ENCODE measurements around the gene DYNC2H1. TPM values are rescaled to one million over a fixed set of nuclear protein-coding genes. Genes with fewer than 3 reads are reported as not detected.

The DYNC2H1 gene
- total RNA-seq, 4 donors from 2014 or later: 37.8 to 43.1 (median 38.8) TPM

- H3K4me3 ChIP-seq: no peak overlapping the region
- H3K27me3 ChIP-seq: no peaks in the 10 kb centered on the region
- H3K9me3 ChIP-seq: no peaks in the 10 kb centered on the region
- DNase-seq (ENCODE audit: low spot score in 2 of 2): no peak
- H3K4me1 ChIP-seq: no peaks in the 10 kb centered on the region
- no peak for TF ChIP-seq POLR2A (IDR thresholded peaks at IDR 0.05)
- TF ChIP-seq EP300 (IDR thresholded peaks at IDR 0.05): no peak
- TF ChIP-seq CTCF (IDR thresholded peaks at IDR 0.05): no peak
- WGBS, 2 donors: 98 to 99% methylated on average over 2 of the region's 2 CpGs
- H3K36me3 ChIP-seq: peaks cover 0 to 6% (median 0%) of the 10 kb centered on the region in 3 donors
- no peak overlapping the region for H3K27ac ChIP-seq
Measured at GRCh38 chr11:103420593-103420992, 311.4 kb downstream of the DYNC2H1 start.

- DNase-seq (ENCODE audit: low spot score in 2 of 2): no peak
- H3K27ac ChIP-seq: no peak overlapping the region
- no peaks in the 10 kb centered on the region for H3K4me1 ChIP-seq
- no peak for TF ChIP-seq CTCF (IDR thresholded peaks at IDR 0.05)
- H3K4me3 ChIP-seq: no peak overlapping the region
- H3K27me3 ChIP-seq: no peaks in the 10 kb centered on the region
- no peaks in the 10 kb centered on the region for H3K9me3 ChIP-seq
- H3K36me3 ChIP-seq: peaks cover 0 to 9% (median 0%) of the 10 kb centered on the region in 3 donors
- 71 to 74% methylated on average over 6 of the region's 6 CpGs for WGBS, 2 donors
Measured at GRCh38 chr11:103433386-103434072, 324.3 kb downstream of the DYNC2H1 start.

- peaks cover 0 to 9% (median 0%) of the 10 kb centered on the region in 3 donors for H3K36me3 ChIP-seq
- no peak overlapping the region for H3K27ac ChIP-seq
- TF ChIP-seq POLR2A (IDR thresholded peaks at IDR 0.05) (no peak), EP300 (IDR thresholded peaks at IDR 0.05) (no peak), CTCF (IDR thresholded peaks at IDR 0.05) (no peak)
- H3K4me1 ChIP-seq: no peaks in the 10 kb centered on the region
- DNase-seq (ENCODE audit: low spot score in 2 of 2): no peak
- no peaks in the 10 kb centered on the region for H3K9me3 ChIP-seq
- no peaks in the 10 kb centered on the region for H3K27me3 ChIP-seq
- H3K4me3 ChIP-seq: no peak overlapping the region
- WGBS, 2 donors: 0 to 34% methylated on average over 1 of the region's 1 CpG
Measured at GRCh38 chr11:103434073-103434411, 324.8 kb downstream of the DYNC2H1 start.

- H3K4me1 ChIP-seq: no peaks in the 10 kb centered on the region
- no peak for TF ChIP-seq POLR2A (IDR thresholded peaks at IDR 0.05)
- no peak for TF ChIP-seq EP300 (IDR thresholded peaks at IDR 0.05)
- no peak for TF ChIP-seq CTCF (IDR thresholded peaks at IDR 0.05)
- WGBS, 2 donors: 69 to 79% methylated on average over 3 of the region's 3 CpGs
Measured at GRCh38 chr11:103436131-103436770, 327.0 kb downstream of the DYNC2H1 start.

GRCh38 chr11:103441021-103441420 is 331.8 kb downstream of the DYNC2H1 start:
- peaks cover 0 to 9% (median 0%) of the 10 kb centered on the region in 3 donors for H3K36me3 ChIP-seq
- no peak overlapping the region for H3K4me3 ChIP-seq
- no peaks in the 10 kb centered on the region for H3K9me3 ChIP-seq
- H3K27me3 ChIP-seq: no peaks in the 10 kb centered on the region
- TF ChIP-seq CTCF (IDR thresholded peaks at IDR 0.05) (no peak), EP300 (IDR thresholded peaks at IDR 0.05) (no peak), POLR2A (IDR thresholded peaks at IDR 0.05) (no peak)
- no peak for DNase-seq (ENCODE audit: low spot score in 2 of 2)
- H3K4me1 ChIP-seq: no peaks in the 10 kb centered on the region
- 83 to 91% methylated on average over 5 of the region's 5 CpGs for WGBS, 2 donors
- no peak overlapping the region for H3K27ac ChIP-seq

More at GRCh38 chr11:103436131-103436770, 327.0 kb downstream of the DYNC2H1 start:
- no peak for DNase-seq (ENCODE audit: low spot score in 2 of 2)
- Histone ChIP-seq H3K27ac (no peak overlapping the region), H3K9me3 (no peaks in the 10 kb centered on the region), H3K27me3 (no peaks in the 10 kb centered on the region), H3K4me3 (no peak overlapping the region), H3K36me3 (peaks cover 0 to 9% (median 0%) of the 10 kb centered on the region in 3 donors)
